Measurements from ENCODE around the gene DAND5.
A peak's percentile ranks its signal among the peaks of the same experiment; 100 is the strongest.

DAND5 gene

GRCh38 chr19:12969292-12969988 lies at the start of gene DAND5:
DAND5 (plus strand) TSS chr19:12969576; CDS start chr19:12969661, 85 bp downstream.
- no peak for DNase-seq (ENCODE audit: low read depth)
- H3K4me3 ChIP-seq (ENCODE audit: low read depth, low read length) = no peak within 1 kb of the TSS

- H3K4me3 ChIP-seq (ENCODE audit: low read depth, low read length) = no peak overlapping the region
- no peak for DNase-seq (ENCODE audit: low read depth)
Observed at GRCh38 chr19:12921047-12921446, 48.3 kb upstream of the DAND5 start.

- no peak overlapping the region for H3K4me3 ChIP-seq (ENCODE audit: low read depth, low read length)
- no peak for DNase-seq (ENCODE audit: low read depth)
Observed at GRCh38 chr19:12922959-12923358, 46.4 kb upstream of the DAND5 start.

- H3K4me3 ChIP-seq (ENCODE audit: low read depth, low read length) = no peak overlapping the region
- no peak for DNase-seq (ENCODE audit: low read depth)
Observed at GRCh38 chr19:12924621-12925310, 44.6 kb upstream of the DAND5 start.

GRCh38 chr19:12930002-12930645 lies 39.3 kb upstream of the DAND5 start:
- H3K4me3 ChIP-seq (ENCODE audit: low read depth, low read length) = no peak overlapping the region
- no peak for DNase-seq (ENCODE audit: low read depth)

GRCh38 chr19:12932392-12933286 lies 36.7 kb upstream of the DAND5 start:
- no peak for DNase-seq (ENCODE audit: low read depth)
- H3K4me3 ChIP-seq (ENCODE audit: low read depth, low read length) = peak overlapping the region; percentile 97

GRCh38 chr19:12933287-12934072 lies 35.9 kb upstream of the DAND5 start, which contains the start of gene FARSA:
FARSA (minus strand) TSS chr19:12933711; CDS start chr19:12933696, 15 bp downstream.
- peak; percentile 68 for DNase-seq (ENCODE audit: low read depth)
- H3K4me3 ChIP-seq (ENCODE audit: low read depth, low read length) = peak within 1 kb of the TSS; percentile 97

- H3K4me3 ChIP-seq (ENCODE audit: low read depth, low read length) = no peak overlapping the region
- no peak for DNase-seq (ENCODE audit: low read depth)
Observed at GRCh38 chr19:12935071-12935470, 34.3 kb upstream of the DAND5 start.

GRCh38 chr19:12936582-12936981 lies 32.8 kb upstream of the DAND5 start:
- H3K4me3 ChIP-seq (ENCODE audit: low read depth, low read length) = no peak overlapping the region
- DNase-seq (ENCODE audit: low read depth) = no peak

- H3K4me3 ChIP-seq (ENCODE audit: low read depth, low read length) = peak overlapping the region; percentile 55
- no peak for DNase-seq (ENCODE audit: low read depth)
Observed at GRCh38 chr19:12937093-12937926, 32.1 kb upstream of the DAND5 start.

GRCh38 chr19:12937927-12938778 lies 31.2 kb upstream of the DAND5 start, which contains the start of gene CALR:
CALR (plus strand) TSS chr19:12938609; CDS start chr19:12938680, 71 bp downstream.
- DNase-seq (ENCODE audit: low read depth) = peak; percentile 97

GRCh38 chr19:12938779-12939601 lies 30.4 kb upstream of the DAND5 start:
- H3K4me3 ChIP-seq (ENCODE audit: low read depth, low read length) = peak overlapping the region; percentile 91
- DNase-seq (ENCODE audit: low read depth) = peak; percentile 26

More at GRCh38 chr19:12937927-12938778, 31.2 kb upstream of the DAND5 start, which contains the start of gene CALR:
- peak within 1 kb of the TSS; percentile 91 for H3K4me3 ChIP-seq (ENCODE audit: low read depth, low read length)

- peak overlapping the region; percentile 91 for H3K4me3 ChIP-seq (ENCODE audit: low read depth, low read length)
- DNase-seq (ENCODE audit: low read depth) = no peak
Observed at GRCh38 chr19:12939975-12940423, 29.4 kb upstream of the DAND5 start.

GRCh38 chr19:12940897-12941296 lies 28.5 kb upstream of the DAND5 start:
- peak overlapping the region; percentile 91 for H3K4me3 ChIP-seq (ENCODE audit: low read depth, low read length)
- DNase-seq (ENCODE audit: low read depth) = no peak

- no peak for DNase-seq (ENCODE audit: low read depth)
- H3K4me3 ChIP-seq (ENCODE audit: low read depth, low read length) = no peak overlapping the region
Observed at GRCh38 chr19:12943437-12944044, 25.8 kb upstream of the DAND5 start.
